CD4-positive, alpha-beta T cell treated with Interleukin-1 beta for 1 hour (primary cell): ENCODE data around the gene HMCN1.
"Not testable (repeated sequence)": the region's sequence is repeated elsewhere in the genome, so short reads cannot be mapped to it uniquely, and the experiment has no call there.

Experiments used
- DNase-seq, 2 donors: peaks; one replicate each; pipeline ENCODE4 v3.0.0-alpha.2; 2020 to 2022

HMCN1 gene

GRCh38 chr1:186167096-186167668, 433.0 kb downstream of the HMCN1 start:
- no peak for DNase-seq

GRCh38 chr1:186175588-186175987, 441.4 kb downstream of the HMCN1 start:
- DNase-seq: no peak

DNA sequence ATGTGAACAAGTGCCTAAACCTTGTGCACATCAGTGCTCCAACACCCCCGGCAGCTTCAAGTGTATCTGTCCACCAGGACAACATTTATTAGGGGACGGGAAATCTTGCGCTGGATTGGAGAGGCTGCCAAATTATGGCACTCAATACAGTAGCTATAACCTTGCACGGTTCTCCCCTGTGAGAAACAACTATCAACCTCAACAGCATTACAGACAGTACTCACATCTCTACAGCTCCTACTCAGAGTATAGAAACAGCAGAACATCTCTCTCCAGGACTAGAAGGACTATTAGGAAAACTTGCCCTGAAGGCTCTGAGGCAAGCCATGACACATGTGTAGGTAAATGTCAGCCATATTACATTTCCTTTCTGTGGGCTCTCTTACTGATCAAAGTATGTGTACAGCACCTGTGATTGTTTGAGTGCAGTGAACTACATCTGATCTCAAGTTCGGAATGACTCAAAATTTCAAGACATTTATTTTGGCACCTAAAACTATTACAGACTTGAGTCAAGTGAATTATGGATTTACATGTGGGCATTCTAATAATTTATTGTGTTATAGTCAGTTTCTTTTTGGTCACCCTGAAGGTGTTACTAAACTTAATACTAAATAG, 444.3 kb downstream of the HMCN1 start:
- no peak for DNase-seq

DNA sequence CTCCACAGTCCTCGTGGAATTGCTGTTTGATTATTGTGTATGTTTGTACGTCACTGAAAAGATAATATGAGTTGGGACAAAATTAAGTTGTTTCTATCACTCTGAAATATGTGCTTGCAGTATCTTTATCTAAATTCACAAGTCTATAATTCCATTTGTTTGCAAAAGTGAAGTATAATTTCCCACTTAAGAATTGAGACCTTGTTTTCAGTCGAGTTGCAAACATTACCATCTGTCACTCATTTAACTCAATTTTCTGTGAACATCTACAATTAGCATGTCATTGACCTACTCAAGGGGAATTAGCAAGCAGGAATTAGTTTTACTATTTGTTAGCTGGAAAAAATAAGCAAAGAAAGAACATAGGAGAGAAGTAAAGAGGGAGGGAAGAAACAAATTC, 445.0 kb downstream of the HMCN1 start:
- no peak for DNase-seq

DNA sequence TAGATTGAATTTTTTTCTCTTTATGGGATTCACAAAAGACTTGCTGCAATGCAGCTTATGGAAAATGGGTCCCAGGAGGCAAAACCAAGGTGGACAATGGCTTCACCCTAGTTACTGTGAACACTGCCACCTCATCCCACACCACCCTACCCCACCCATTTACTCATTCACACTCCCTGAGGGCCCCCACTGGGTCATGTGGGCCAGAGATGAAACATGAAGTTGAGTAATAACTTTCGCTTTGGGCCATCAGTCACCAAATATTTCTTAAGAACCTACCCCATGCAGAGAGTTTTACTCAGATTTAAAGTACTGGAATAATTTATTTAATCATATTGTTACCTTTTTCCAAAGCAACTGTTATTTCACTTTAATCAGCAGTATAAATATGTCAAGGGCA, 449.0 kb downstream of the HMCN1 start:
- DNase-seq: no peak

DNA sequence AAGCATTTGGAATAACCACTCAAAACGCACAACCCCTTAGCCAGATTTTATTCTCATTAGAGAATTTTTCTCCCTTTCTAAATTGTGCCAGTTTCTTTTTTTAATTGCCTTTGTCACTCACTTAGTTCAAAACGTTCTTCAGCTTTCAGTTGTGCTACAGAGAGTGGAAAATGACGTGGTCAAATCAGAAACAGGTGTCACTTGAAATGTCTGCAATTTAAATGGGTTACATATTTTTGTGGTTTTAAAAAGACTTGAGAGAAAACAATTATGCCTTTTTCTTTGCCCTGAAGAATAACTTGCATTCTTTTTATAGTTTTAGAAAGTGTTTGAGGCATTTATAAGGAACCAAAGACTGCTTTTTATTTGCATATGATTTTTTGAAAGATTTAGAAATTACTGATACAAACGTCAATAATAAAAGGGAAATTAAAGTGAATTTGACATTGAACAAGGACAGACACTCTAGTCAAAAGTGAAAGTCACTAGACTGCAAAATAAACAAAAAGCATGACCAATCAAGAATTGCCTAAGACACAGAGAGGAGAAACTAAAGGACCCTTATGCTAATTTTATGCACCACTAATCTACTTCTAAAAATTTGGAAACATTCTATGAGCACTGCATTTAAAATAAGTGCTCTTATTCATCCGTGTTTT, 449.9 kb downstream of the HMCN1 start:
- no peak for DNase-seq

DNA sequence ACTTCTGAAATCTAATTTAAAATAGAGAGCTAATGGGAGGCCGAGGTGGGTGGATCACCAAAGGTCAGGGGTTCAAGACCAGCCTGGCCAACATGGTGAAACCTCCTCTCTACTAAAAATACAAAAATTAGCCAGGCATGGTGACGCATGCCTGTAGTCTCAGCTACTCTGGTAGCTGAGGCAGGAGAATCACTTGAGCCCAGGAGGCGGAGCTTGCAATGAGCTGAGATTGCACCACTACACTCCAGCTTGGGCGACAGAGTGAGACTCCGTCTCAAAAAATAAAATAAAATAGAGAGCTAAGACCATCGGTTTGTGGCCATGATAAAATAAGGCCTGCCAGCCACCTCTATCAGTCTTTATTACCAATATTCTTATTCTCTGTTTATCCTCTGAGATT, 452.1 kb downstream of the HMCN1 start:
- DNase-seq: not testable (repeated sequence)

GRCh38 chr1:186187601-186188000, 453.4 kb downstream of the HMCN1 start:
- DNase-seq: no peak

GRCh38 chr1:186188004-186188539, 453.9 kb downstream of the HMCN1 start:
- no peak for DNase-seq

GRCh38 chr1:186188736-186189135, 454.5 kb downstream of the HMCN1 start:
- DNase-seq: no peak

- no peak for DNase-seq
These were observed 455.0 kb downstream of the HMCN1 start for GRCh38 chr1:186189156-186189555.

- DNase-seq: no peak
These were observed 457.3 kb downstream of the HMCN1 start for GRCh38 chr1:186191511-186191910.

DNA sequence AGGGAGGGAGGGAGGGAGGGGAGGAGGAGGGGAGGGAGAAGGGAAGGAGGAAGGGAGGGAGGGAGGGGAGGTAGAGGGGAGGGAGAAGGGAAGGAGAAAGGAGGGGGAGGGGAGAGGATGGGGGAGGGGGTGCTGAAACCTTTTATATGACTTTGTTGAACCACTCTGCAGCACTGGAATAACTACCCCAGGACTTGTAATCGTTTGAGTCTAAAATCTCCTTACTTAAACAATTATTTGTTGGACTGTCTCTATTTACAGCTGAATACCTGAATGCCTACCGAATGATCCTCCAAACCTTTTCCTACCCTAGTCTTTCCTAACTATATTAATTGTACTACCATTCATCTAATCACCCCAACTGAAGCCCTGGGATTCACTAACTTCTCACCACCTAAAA, 459.0 kb downstream of the HMCN1 start:
- no peak for DNase-seq

- no peak for DNase-seq
These were observed 460.0 kb downstream of the HMCN1 start for GRCh38 chr1:186194107-186194756.

- DNase-seq: no peak
These were observed 461.3 kb downstream of the HMCN1 start for GRCh38 chr1:186195377-186195931.

GRCh38 chr1:186202271-186202764, 468.1 kb downstream of the HMCN1 start:
- DNase-seq: no peak

DNA sequence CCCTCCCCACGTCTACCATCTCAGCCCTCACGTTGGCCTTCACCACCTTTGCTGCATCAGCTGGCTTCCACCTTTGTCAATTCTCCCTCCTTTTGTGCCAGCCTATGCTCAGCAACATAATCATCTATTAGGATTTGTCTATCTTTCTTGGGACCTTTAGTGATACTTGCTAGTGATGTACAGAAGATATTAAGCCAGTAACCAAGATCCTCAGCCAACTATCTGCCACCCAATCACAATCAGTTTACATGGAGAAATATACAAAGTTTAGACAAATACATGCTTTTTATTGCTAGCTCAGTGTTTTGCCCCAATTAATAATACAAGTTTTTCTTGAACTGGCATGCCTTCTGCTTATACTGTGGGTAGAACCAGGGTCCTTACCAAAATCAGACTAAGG, 468.6 kb downstream of the HMCN1 start:
- DNase-seq: no peak

DNA sequence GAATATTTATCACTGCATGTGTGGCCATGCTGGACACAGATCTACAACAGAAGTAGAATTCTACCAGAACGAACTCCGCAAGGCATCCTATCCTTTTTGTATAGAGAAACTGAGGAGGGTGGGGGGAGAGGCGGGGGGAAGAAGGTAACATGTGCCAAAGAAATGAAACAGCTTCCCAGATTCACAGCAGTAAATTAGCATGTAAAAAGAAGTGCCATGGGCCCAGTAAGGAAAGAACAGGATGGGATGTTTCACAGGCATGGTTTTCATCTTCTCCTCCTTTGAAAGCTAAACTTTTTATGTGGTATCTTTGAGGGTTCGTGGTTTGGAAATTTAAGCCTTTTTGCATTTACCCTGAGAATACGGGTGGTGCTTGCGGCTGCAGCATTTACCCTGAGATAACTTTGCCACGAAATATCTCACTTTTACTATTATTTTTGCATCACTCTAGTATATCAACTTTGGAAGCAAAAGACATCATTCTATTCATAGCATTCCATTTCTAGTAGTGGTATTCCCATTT, 471.9 kb downstream of the HMCN1 start:
- DNase-seq: no peak

DNA sequence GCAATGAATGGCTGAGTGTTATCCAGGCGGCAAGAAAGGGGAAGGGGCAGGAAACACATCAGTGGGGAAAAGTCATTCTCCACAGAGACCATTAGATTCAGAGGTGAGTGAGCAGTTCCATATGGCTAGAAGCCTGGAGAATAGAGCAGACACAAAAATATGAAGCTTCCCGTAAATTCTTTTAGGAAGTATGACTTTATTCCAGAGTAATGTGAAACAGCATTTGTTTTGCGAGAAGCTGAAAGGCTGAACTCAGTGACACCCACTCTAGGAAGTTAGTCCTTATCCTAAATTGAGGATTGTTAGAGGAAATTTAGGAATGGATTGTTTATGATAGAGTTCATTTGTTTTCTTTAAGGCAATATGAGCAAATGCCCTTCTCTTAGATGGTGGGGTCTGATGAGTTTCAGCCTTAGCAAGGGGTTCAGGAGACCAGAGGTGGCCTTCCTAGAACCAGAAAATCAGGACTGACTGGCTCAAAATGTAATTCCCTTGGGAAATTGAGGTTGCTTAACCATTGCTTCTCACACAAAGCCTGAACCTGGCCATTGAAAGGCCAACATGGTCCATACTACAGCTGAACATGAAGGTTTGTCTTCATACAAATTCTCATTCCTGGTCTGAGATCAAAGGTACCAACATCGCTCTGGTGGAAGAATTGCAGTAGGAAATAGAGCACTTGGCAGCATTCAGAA, 473.3 kb downstream of the HMCN1 start:
- no peak for DNase-seq

DNA sequence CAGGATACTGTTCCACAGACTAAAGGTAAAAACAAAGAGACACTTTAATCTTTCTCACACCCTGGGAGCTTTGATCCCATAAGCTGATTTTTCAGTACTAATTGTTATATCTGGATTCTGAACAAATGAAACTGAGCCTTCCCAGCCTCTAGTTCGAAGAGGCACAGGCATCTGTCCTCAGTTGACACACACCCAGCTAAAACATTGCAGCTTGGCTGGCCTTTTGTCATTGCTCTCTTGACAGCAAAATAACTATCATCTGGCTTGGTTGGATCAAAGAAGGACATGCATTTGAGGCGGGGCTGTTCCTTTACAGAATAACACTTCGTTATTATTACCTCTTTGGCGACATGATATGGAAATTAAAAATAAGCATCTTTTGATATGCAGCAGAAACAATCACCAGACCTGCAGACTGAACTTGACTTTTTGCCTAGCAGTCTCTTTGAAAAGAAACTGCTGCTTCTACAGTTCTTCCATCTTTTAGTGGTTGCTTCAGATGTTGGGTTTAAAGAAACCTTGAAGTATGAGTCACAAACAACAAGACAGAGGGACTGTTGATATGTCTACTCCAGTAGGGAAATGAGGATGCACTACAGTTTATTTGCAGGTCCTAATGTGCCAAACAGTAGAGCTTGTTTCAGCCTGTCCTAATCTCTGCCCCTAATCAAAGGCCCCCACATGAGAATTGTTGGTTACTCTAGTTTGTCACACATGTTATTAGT, 474.4 kb downstream of the HMCN1 start:
- no peak for DNase-seq

DNA sequence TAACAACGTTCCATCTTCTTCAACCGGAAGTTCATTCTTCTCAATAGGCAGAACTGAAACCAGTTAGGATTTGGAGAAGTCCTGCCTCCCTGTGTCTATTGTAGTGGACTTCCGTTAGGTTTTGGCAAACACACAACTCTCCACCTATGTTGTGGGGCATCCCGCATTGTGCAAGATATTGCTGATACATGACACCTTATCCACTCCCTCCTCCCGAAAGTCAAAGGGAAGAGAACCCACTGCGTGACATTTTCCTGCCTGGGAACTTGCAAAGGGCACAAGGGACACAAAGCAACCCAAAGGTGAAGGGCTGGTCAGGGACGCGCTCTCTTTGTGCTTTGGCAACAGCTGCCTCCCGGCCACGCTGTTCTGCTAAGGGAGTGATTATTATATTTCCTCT, 476.1 kb downstream of the HMCN1 start:
- no peak for DNase-seq

DNA sequence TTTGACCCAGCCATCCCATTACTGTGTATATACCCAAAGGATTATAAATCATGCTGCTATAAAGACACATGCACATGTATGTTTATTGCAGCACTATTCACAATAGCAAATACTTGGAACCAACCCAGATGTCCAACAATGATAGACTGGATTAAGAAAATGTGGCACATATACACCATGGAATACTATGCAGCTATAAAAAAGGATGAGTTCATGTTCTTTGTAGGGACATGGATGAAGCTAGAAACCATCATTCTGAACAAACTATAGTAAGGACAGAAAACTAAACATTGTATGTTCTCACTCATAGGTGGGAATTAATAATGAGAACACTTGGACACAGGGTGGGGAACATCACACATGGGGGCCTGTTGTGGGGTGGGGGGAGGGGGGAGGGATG, 477.4 kb downstream of the HMCN1 start:
- DNase-seq: not testable (repeated sequence)
